GM11168 (cell line): Measurements from ENCODE around the gene EMP1.

Experiments used
- in situ Hi-C: fragments of 300-500 bp; cut with MboI; formaldehyde crosslinking; loops from one replicate; pipeline ENCODE4 v1.12.0; 2022; ENCODE audit warnings: low sequenced_read_pairs; ENCODE audit not compliant: unreplicated experiment

EMP1 gene, protein sequence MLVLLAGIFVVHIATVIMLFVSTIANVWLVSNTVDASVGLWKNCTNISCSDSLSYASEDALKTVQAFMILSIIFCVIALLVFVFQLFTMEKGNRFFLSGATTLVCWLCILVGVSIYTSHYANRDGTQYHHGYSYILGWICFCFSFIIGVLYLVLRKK

DNA sequence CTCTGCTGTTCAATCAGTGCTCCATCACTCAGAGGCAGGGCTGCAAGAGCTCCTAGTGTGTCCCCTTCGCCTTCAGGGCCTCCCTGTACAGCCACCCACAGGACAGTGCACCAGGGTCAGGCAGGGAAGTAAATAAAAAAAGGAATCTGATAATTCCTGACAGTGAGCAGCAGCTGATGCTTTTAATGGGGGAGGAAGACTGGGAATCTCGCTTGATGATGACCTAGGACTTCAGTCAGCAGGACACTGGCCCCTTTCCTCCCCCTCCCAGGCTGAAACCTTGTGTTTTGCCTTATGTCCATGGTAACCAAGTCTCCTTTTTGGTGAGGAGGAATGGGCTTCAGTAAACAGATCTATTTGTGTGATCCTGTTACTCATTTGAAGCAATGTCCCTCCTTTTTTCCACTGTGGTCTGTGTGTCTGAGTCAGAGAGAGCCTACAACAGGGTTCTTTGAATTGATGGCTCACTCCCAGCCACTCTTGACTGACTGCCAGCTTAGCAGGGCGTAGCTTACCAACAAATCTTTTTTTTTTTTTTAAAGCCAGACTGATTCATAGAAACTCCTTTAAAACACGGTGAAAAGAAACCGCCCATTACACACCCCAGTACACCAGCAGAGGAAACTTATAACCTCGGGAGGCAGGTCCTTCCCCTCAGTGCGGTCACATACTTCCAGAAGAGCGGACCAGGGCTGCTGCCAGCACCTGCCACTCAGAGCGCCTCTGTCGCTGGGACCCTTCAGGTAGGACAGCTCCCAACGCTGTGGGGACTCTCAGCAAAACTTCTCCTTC, at the start of gene EMP1:
EMP1 (plus strand) TSS at position 597 of the 792 bp plus-strand sequence. CDS start 14,785 bp downstream, outside the sequence.
- in situ Hi-C loops: no loop called here

DNA sequence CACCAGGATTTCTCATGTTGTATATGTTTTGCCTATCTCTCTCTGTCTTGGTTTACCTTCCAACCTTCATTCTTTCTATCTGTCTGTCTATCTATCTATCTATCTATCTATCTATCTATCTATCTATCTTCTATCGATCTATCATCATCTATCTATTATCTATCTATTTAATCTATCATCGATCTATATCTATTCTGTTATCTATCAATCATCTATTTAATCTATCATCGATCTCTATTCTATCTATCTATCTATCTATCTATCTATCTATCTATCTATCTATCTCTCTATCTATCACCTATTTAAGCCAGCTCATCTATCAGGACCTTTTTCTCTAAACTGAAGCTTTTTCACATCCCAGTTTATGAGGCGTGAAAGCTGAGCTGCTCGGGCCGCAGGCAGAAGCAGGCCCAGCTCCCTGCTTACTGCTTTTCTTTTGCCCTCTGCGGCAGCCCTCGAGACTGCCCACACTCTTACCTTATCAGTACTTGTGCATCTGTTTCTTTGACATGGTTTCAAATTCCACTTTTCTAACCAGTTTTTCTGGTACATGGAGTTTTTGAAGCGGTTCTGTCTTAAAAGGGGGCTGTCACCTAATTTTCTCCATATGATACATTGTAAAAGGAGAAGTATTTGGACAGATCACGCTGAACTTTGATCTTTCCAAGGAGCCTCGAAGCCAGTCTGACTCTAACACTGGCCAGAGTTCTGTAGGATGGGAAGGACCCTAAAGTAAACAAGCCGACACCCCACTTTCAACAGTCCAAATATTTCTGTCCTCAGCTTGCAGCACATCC, 48.6 kb upstream of the EMP1 start:
- in situ Hi-C loops: no loop called here

DNA sequence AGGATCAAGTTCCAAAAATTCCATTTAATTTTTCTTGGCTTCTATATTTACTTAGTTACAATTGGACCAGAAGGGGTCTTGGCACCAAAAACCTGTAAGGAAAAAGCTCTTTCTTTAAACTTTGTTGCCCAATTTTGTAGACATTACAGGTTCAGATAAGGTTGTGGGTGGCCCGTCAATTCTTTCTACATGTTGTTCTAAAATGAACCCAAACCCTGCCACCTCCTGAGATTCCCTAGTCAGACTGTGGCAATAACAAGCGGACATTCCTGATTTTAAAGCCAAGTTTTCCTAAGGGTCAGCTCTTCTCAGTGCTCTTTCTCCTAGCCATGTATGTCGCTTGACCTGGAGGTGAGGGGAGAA, 48.1 kb upstream of the EMP1 start:
- in situ Hi-C loops: no loop called here

DNA sequence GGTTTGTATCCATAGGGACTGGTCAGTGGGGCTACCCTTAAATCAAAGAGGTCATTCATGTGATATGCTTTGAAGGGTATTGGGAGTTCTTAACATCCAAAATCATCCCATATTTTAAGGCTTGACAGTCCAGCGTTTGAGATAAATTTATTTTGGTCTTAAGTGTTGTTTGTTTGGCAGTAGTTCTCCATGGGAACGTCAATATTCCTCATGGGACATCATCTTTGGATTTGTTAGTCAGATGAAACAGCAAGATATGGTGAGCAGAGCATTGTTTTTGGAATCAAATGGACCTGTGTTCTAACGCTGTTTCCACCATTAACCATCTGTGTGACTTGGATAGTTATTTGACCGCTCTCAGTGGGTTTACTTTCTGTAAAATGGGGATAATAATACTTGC, 47.1 kb upstream of the EMP1 start:
- in situ Hi-C loops: no loop called here

DNA sequence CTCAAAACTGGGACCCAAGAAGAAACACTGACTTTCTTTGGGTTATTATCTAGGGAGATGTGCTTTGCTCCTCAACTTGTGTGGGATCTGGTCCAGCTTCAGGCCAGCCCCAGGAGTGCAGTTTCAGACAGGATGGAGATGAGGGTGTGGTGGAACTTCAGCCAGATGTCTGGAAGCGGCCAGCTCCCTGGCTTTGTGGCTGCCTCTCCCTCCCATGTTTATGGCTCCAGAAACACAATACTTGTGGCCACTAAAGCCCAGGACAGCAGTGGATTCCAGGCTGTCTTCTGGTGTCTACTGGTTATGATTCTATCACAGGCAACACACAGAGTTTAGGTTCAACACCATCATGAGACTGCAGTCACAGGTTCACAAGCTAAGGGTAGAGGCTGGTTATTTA, 44.2 kb upstream of the EMP1 start:
- in situ Hi-C loops: no loop called here

DNA sequence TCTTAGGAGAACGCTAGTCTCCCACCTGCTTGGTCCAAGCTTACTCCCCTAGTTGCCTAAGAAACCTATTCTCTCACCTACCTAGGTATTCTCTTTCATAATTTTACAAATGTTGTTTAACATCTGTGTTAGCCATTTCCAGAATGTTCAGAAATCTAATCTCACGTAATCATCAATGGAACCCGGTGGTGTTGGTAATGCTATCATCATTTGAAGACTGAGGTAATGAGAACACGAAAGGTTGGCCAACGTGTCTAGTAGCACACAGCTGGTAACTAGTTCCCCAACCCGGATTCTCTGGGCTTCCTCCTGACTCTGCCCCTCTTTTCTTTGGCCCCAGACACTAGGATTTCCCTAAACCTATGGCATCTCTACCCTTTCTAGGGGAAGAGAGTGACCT, 43.8 kb upstream of the EMP1 start:
- in situ Hi-C loops: no loop called here

DNA sequence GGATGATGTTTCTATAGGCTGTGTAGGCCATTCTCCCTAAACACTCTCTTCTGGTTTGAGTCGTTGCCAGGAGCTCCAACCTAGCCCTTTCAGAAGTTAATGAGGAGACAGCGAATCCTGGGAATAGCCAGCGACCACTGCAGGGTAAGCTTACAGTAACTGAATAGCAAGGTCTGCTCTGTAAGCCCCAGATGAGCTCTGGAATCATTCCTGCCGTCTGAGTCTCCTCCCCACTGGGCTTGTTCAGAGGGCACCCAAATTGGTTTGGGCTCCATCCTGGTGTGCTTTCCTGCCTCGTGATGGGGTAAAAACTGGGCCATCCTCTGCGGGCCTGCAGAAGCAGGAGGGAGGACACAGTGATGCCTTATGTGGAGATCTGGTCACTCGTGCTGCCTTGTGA, 43.3 kb upstream of the EMP1 start:
- in situ Hi-C loops: no loop called here

DNA sequence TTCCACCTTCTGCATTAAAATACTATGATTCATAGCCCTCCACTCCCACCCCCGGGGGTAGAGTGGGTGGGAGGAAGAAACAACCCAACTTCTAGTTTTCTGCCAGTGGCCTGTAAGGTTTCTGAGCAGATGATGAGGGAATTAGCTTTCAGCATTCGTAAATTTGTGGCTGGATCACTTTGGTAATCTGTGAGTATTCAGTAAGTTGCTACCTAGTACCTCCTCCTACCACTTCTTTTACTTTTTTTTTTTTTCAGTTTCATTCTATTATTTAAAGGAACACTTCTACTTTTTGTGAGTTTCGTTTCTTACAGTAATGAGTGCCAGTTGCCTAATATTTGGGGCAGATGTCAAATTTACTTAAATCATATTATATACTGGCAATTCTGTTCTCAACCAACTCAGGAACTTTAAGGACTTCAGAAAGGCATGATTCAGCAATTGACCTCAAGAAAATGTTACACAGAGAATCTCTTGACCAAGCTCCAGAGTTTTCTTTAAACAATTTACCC, 42.4 kb upstream of the EMP1 start:
- in situ Hi-C loops: no loop called here

DNA sequence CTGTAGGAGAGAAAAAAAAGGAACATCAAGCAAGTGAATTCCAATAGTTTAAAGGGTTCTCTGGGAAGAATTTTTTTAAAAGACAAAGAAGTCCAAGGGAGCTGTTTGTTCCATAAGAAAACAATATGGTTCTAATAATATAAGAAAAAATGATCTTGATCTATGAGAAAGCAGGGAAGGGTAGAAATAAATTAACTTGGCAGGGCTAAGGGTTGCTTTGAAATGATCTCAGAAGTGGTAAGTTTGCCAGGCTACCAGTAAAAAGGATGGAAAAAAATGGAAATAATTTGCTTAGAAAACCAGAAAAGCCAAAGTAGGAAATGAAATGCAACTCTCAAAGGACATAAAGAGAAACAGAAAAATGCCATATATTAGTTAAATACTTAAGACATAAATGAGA, 41.7 kb upstream of the EMP1 start:
- in situ Hi-C loops: no loop called here

DNA sequence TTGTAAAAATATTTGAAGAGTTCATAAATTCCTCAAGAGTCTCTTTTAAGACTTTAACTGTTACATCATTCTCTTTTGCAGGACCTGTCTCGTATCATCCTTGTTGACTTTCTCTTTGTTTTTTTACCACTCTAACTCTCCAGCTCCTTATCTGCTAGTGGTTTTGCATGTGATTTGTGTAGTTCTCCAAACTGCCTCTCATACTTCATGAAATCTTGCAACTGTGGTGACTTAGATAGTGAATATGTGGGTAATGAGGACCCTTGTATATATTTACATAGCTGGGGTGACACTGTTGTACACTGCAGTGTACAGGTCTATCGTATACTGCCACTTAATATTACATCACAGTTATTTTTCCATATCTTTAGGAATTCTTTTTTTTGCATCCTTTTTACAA, 40.2 kb upstream of the EMP1 start:
- in situ Hi-C loops: no loop called here

DNA sequence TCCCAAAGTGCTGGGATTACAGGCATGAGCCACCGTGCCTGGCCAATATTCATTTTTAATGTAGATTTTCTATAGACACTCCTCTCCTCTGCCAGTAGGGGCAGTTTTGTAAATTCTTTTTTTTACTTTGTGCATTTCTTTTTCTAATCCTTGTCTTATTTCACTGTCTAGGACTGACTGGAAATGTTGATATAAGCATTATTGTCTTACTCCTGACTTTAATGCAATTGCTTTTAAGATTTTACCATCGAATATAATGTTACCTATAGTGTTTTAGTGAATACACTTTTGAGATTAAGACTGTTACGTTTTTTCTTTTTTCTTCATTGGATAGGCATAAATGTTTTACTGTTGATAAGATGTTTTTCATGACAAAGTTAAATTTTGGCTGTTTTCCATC, 35.4 kb upstream of the EMP1 start:
- in situ Hi-C loops: no loop called here

DNA sequence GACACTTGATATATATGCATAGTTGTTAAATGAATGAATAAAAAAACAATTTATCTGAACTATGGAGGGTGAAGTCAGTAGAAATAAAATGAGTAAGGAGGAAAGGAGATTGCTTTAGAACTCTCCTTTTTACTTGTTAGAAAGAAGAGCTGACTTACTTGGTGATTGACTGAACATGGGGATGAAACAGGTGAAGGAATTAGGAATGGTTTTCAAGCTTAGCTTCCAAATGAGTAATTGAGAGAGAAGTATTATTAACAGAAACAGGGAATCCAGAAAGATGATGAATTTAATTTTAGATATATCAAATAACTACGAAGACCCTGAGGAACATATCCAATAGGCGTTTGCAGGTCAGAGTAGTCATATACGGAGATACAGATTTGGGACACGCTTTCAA, 33.6 kb upstream of the EMP1 start:
- in situ Hi-C loops: no loop called here

DNA sequence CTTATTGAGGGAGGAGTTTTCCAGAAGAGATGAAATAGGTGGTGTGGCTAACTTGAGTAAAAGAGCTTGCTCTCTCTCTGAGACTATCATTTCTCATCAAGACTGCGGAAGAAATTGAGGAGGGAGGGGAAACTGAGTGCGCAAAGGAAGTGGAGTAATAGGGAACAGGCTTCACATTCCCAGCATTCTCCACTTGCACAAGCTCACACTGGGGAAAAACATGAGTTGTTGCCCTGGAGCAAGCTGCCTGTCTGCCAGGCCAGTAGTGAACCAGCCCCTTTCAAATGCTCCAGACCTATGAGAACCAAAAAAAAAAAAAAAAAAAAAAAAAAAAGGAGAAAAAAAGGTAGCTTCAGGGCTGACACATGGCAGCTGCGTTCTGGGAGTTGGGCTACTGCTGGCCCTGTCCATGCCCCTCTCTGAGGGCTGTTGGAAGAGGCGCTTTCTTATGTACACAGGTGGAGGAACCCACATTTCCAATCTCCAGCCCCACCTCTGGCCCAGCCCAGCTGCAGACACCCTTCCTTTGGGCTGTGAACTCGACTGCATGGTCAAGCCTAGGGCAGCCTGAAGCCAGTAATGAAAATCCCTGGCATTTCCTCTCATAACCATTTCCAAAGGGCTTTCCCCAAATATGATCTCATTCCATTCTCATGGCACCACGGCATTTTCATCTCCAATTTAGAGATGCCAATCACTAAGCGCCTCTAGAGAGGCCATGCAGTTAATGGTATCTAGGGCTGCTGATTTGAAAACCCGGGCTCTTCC, 32.5 kb upstream of the EMP1 start:
- in situ Hi-C loops: no loop called here

DNA sequence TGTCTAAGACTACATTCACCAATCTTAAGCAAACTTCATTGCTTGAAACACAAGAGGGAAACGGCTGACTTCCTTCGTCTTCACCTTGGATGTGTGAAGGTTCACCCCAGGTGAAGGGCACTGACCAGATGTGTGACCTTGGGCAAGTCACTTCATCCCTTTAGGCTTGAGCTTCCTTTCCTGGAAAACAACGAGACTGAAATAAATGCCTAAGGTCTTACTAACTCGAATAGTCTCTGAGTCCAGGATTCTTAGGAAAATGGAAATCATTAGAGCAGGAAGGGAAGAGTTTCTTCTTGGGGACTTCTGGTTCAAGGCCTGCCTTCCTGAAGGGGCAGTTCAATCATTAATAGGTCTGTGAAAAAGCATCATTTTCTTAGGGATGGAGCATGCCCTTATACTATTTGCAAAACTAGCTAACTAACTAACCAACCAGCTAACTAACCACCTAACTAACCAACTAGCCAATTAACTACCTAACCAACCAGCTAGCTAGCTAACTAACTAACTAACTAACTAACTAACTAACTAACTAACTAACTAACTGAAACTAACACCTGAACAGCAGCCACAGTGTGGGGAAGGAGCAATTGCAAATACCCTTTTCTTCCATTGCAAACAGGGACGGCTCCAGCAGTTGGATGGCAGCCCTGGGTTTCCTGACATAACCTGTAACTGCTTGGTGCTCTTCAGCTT, 31.5 kb upstream of the EMP1 start:
- in situ Hi-C loops: no loop called here

DNA sequence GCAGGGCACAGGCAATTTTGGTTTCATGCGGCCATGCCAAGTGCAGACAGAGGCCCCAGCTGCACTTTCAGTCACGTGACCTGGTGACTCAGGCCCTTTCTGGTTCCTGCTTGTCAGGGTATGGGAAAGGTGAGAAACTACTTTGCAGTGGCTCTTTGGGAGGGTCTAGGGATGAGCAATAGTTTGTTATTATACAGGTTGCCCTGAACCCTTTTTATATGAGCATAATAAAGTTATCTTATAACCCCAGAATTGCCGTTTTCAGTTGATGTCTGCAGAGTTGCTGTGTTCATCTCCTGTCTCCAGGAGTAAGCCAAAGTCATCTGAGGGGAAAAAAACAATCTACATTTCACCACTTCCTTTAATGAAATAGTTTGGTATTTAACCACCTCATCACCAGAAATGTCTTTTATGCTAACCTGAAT, 30.9 kb upstream of the EMP1 start:
- in situ Hi-C loops: no loop called here

DNA sequence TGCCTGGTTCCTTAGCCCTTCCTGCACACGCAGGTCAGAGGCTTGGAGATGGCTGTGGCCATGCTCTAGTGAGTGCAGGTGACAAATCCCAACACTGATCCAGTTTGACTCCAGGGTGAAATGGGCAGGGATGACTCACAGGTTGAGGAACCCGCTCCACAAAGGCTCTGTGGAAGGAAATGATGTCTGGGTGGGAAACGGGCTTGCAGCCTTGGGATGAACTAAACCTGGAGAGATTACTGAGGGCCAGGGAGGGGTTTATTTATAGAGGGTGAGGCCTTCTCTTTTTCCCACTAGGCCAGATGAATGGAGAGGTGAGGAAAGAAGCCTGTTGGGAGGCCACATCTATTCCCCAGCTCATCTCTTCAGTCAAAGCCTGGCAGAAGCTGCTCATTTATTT, 29.3 kb upstream of the EMP1 start:
- in situ Hi-C loops: no loop called here

DNA sequence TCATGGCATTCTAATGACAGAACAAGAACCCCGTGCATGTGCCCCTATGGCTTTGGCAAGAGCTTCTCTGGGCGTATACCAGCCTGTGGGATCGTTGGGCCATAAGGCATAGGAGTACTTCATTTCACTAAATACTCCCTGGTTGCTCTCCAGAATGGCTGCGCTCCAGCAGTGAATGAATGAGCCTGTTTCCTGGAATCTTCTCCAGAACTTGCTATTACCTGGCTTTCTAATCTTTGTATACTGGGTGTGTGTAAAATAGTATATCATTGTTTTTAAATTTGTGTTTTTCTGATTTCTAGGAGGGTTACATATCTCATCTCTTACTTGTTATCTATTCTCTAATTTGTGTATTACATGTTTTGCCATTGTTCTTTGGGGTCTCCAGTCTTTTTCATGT, 28.6 kb upstream of the EMP1 start:
- in situ Hi-C loops: no loop called here

DNA sequence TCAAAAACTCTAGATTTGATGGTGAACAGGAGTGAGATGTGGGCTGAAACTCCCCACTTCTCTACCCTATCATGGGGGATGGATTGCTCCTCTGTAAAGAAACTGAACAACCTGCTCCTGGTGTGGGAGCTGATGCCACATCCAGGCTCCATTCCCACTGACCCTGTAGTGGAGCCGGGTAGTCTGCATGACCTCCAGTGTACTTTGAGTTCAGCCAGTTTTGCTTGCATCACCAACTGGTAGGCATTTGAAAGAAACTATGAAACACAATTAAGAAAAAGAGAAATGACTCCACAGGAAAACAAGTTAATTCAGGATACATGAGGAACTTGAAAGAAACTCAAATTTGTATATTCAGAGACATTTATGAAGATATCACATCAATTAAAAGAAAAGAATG, 27.3 kb upstream of the EMP1 start:
- in situ Hi-C loops: no loop called here

DNA sequence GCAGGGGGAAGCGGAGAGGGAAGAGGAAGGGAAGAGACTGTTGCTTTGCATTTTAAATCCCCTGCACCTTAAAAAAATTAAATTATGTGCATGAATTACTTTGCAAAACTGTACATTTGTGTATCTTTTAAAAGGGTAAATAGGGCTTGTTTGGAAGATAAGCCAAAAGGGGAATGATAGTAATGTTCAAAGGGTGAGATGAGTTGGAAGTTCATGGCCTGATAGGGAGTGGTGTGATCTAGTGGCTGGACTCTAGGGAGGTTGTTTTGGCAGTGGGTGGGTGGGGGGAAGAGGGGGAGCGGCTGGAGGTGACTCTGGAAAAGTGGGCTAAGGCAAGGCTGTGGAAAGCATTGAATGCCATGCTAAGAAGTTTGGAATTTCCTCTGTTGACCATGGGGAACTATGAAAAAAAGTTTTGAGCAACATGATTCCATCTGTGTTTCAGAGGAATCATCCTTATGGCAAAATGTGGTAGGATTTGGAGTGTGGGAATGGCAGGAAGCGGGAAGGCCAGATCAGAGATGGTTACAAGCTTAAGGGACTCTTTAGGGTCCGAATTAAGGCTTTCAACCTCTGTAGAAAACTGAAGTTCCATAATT, 25.5 kb upstream of the EMP1 start:
- in situ Hi-C loops: no loop called here
